ENCODE measurements around the gene RAB26. TPM values are rescaled to one million over a fixed set of nuclear protein-coding genes. Genes with fewer than 3 reads are reported as not detected.

RAB26 gene
- total and polyA plus RNA-seq, 2 of the 13 experiments (the other 11 are each of a cell fraction or from before 2014, with no cell fraction given): 0.86 to 3.6 TPM

- TF ChIP-seq ZFP82 (CRISPR knock-in tag; IDR thresholded peaks at IDR 0.05; ENCODE audit: borderline replicate concordance) (no peak), MAZ (IDR thresholded peaks at IDR 0.05; ENCODE audit: borderline replicate concordance, low read depth, low read length) (0 out of 2 replicates have a peak, but pooled peaks have one; percentile 4), MAZ (CRISPR knock-in tag; IDR thresholded peaks at IDR 0.05; ENCODE audit: low read depth) (no peak), CEBPG (CRISPR knock-in tag; IDR thresholded peaks at IDR 0.05) (no peak), PLSCR1 (CRISPR knock-in tag; IDR thresholded peaks at IDR 0.05; ENCODE audit: borderline replicate concordance) (no peak), ZMYM2 (CRISPR knock-in tag; IDR thresholded peaks at IDR 0.05) (no peak), HNRNPLL (IDR thresholded peaks at IDR 0.05; ENCODE audit: low read depth, low read length, poor library complexity, severe bottlenecking) (no peak), NFIC (IDR thresholded peaks at IDR 0.05; ENCODE audit: low read length) (no peak), CTCF (CRISPR knock-in tag; IDR thresholded peaks at IDR 0.05) (no peak), ZNF746 (CRISPR knock-in tag; IDR thresholded peaks at IDR 0.05) (peak; percentile 75), ZFY (CRISPR knock-in tag; IDR thresholded peaks at IDR 0.05) (peak; percentile 84), ZNF556 (CRISPR knock-in tag; IDR thresholded peaks at IDR 0.05; ENCODE audit: borderline replicate concordance) (no peak), SP140L (CRISPR knock-in tag; IDR thresholded peaks at IDR 0.05; ENCODE audit: borderline replicate concordance) (no peak), HES4 (CRISPR knock-in tag; IDR thresholded peaks at IDR 0.05; ENCODE audit: borderline replicate concordance) (0 out of 2 replicates have a peak, but pooled peaks have one; percentile 54)
- TF ChIP-seq, protein P1, sequence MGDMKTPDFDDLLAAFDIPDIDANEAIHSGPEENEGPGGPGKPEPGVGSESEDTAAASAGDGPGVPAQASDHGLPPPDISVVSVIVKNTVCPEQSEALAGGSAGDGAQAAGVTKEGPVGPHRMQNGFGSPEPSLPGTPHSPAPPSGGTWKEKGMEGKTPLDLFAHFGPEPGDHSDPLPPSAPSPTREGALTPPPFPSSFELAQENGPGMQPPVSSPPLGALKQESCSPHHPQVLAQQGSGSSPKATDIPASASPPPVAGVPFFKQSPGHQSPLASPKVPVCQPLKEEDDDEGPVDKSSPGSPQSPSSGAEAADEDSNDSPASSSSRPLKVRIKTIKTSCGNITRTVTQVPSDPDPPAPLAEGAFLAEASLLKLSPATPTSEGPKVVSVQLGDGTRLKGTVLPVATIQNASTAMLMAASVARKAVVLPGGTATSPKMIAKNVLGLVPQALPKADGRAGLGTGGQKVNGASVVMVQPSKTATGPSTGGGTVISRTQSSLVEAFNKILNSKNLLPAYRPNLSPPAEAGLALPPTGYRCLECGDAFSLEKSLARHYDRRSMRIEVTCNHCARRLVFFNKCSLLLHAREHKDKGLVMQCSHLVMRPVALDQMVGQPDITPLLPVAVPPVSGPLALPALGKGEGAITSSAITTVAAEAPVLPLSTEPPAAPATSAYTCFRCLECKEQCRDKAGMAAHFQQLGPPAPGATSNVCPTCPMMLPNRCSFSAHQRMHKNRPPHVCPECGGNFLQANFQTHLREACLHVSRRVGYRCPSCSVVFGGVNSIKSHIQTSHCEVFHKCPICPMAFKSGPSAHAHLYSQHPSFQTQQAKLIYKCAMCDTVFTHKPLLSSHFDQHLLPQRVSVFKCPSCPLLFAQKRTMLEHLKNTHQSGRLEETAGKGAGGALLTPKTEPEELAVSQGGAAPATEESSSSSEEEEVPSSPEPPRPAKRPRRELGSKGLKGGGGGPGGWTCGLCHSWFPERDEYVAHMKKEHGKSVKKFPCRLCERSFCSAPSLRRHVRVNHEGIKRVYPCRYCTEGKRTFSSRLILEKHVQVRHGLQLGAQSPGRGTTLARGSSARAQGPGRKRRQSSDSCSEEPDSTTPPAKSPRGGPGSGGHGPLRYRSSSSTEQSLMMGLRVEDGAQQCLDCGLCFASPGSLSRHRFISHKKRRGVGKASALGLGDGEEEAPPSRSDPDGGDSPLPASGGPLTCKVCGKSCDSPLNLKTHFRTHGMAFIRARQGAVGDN (CRISPR knock-in tag; IDR thresholded peaks at IDR 0.05): peak; percentile 93
- TF ChIP-seq, protein P2, sequence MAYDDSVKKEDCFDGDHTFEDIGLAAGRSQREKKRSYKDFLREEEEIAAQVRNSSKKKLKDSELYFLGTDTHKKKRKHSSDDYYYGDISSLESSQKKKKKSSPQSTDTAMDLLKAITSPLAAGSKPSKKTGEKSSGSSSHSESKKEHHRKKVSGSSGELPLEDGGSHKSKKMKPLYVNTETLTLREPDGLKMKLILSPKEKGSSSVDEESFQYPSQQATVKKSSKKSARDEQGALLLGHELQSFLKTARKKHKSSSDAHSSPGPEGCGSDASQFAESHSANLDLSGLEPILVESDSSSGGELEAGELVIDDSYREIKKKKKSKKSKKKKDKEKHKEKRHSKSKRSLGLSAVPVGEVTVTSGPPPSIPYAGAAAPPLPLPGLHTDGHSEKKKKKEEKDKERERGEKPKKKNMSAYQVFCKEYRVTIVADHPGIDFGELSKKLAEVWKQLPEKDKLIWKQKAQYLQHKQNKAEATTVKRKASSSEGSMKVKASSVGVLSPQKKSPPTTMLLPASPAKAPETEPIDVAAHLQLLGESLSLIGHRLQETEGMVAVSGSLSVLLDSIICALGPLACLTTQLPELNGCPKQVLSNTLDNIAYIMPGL (CRISPR knock-in tag; IDR thresholded peaks at IDR 0.05; ENCODE audit: borderline replicate concordance in 1 of 2, low read depth in 1 of 2): peak in 1 of 2 experiments; percentile 24; a peak in 1 of 4 replicates
- TF ChIP-seq, protein P3, sequence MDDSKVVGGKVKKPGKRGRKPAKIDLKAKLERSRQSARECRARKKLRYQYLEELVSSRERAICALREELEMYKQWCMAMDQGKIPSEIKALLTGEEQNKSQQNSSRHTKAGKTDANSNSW (CRISPR knock-in tag; IDR thresholded peaks at IDR 0.05; ENCODE audit: borderline replicate concordance): no peak
Measured at GRCh38 chr16:2190002-2190658, 41.7 kb downstream of the RAB26 start (continued).
